ENCODE data around the gene MVB12B. TPM values are rescaled to one million over a fixed set of nuclear protein-coding genes. Genes with fewer than 3 reads are reported as not detected.

The MVB12B gene
- total RNA-seq, 1 experiment from 2014 or later: 5.8 TPM

DNA sequence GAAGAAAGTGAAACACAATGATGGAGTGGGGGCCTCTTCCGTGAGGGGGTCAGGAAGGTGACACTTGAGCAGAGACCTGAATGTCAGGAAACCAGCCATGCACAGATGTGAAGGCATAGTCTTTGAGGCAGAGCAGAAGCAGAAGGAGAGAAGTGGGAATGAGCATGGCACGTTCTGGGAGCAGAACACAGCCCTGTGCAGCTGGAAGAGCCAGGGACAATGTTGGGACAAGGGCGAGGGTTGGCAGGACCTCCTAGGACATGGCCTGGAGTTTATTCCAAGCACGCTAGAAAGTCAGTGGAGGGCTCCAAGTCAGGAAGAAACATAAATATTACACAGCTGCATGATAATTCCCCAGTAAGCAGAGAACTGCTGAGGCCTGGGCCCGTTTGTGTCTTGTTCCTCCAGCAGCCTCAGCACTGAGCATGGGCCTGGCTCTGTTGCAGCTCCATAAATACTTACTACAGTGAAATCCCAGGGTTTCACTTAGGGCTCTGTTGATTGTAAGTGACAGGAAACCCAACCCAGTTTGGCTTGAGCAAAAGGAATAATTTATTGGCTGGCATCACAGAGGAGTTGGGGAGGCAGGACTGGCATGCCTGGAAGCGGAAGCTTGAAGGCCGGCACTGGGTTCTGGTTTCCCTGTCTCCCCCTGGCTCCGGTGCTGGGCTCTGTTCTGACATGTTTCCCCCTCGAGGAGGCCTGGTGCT is 66.2 kb downstream of the MVB12B start:
- Histone ChIP-seq H3K79me1 (ENCODE audit: insufficient read depth, low read depth, low read length, poor library complexity, severe bottlenecking) (no peaks in the 10 kb centered on the region), H3K27ac (ENCODE audit: insufficient read length, low read depth, low read length) (no peak overlapping the region), H3K23me2 (ENCODE audit: insufficient read length, low read depth, low read length, poor library complexity, severe bottlenecking) (no peaks in the 10 kb centered on the region), H3K9me3 (ENCODE audit: control insufficient read depth, low read depth, low read length) (no peaks in the 10 kb centered on the region), H3K56ac (ENCODE audit: insufficient read length, low read depth, low read length) (no peak overlapping the region), H2BK120ac (ENCODE audit: low read depth, low read length, poor library complexity, severe bottlenecking) (no peak overlapping the region), H2BK20ac (ENCODE audit: low read depth, low read length, poor library complexity, severe bottlenecking) (no peak overlapping the region), H3K4me2 (ENCODE audit: insufficient read depth, insufficient read length, low read length) (no peak overlapping the region), H3K9ac (ENCODE audit: extremely low read depth, insufficient read length, low read length) (no peak overlapping the region), H3K79me2 (ENCODE audit: insufficient read depth, low read length) (no peaks in the 10 kb centered on the region), H3K4me1 (ENCODE audit: insufficient read depth, low read length) (peaks cover 3% of the 10 kb centered on the region; the same call in 1 of the 2 replicates), H4K5ac (ENCODE audit: insufficient read length, low read depth, low read length) (no peak overlapping the region), H2BK15ac (ENCODE audit: low read depth, low read length) (no peak overlapping the region), H2BK12ac (ENCODE audit: insufficient read length, low read depth, low read length) (no peak overlapping the region), H3K14ac (ENCODE audit: insufficient read depth, low read length) (no peak overlapping the region), H2AK5ac (ENCODE audit: insufficient read length, low read length) (no peak overlapping the region), H3K4ac (ENCODE audit: low read depth, low read length) (no peak overlapping the region), H3K18ac (ENCODE audit: insufficient read length, low read depth, low read length) (no peak overlapping the region), H2BK5ac (ENCODE audit: insufficient read length, low read length) (no peak overlapping the region), H3T11ph (ENCODE audit: low read length) (no peak overlapping the region), H3K27me3 (ENCODE audit: insufficient read depth, low read length) (no peaks in the 10 kb centered on the region), H4K91ac (ENCODE audit: insufficient read length, low read depth, low read length) (no peak overlapping the region), H3K23ac (ENCODE audit: insufficient read length, low read depth, low read length) (no peak overlapping the region), H4K8ac (replicated peaks; ENCODE audit: insufficient read length, low read depth, low read length) (no peak overlapping the region), H2AFZ (ENCODE audit: low read length) (no peak overlapping the region), H4K20me1 (ENCODE audit: control insufficient read depth, insufficient read depth, insufficient read length) (no peaks in the 10 kb centered on the region)
- Mint-ChIP-seq H3K27me3 (ENCODE audit: low read depth) (no peaks in the 10 kb centered on the region), H3K4me1 (peaks cover 0 to 14% of the 10 kb centered on the region in 2 experiments; a peak in 2 of 4 replicates), H3K36me3 (ENCODE audit: insufficient read depth in 1 of 3, low read depth in 3 of 3) (peaks cover 0 to 6% (median 0%) of the 10 kb centered on the region in 3 experiments; a peak in 2 of 7 replicates), H3K9me3 (no peaks in the 10 kb centered on the region), H3K4me3 (no peak overlapping the region), H3K27ac (peak overlapping the region in 2 of 3 experiments; percentile 3 to 20; a peak in 2 of 7 replicates)
- TF ChIP-seq, protein P1, sequence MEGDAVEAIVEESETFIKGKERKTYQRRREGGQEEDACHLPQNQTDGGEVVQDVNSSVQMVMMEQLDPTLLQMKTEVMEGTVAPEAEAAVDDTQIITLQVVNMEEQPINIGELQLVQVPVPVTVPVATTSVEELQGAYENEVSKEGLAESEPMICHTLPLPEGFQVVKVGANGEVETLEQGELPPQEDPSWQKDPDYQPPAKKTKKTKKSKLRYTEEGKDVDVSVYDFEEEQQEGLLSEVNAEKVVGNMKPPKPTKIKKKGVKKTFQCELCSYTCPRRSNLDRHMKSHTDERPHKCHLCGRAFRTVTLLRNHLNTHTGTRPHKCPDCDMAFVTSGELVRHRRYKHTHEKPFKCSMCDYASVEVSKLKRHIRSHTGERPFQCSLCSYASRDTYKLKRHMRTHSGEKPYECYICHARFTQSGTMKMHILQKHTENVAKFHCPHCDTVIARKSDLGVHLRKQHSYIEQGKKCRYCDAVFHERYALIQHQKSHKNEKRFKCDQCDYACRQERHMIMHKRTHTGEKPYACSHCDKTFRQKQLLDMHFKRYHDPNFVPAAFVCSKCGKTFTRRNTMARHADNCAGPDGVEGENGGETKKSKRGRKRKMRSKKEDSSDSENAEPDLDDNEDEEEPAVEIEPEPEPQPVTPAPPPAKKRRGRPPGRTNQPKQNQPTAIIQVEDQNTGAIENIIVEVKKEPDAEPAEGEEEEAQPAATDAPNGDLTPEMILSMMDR (conservative IDR thresholded peaks at IDR 0.05): no peak
- DNase-seq: no peak
- WGBS (ENCODE audit: extremely low coverage, insufficient read length, low lambda C conversion rate): no CpG with 5 or more reads among the region's 9 CpGs
